Duodenal mucosa (tissue), 2 donors: Measurements from ENCODE around the gene CCT2.
"Not testable (repeated sequence)": the region's sequence is repeated elsewhere in the genome, so short reads cannot be mapped to it uniquely, and the experiment has no call there.

Experiments
- H3K27ac ChIP-seq: one replicate; pipeline ENCODE4 v1.7.0; 2013; ENCODE audit warnings: low read depth, low read length
- H3K27me3 ChIP-seq, 2 donors: one replicate each; pipeline ENCODE4 v1.7.0; 2013; ENCODE audit warnings: low read length in 2 of 2, control low read depth in 1 of 2; ENCODE audit not compliant: insufficient read depth in 2 of 2, control insufficient read depth in 1 of 2
- H3K36me3 ChIP-seq, 2 donors: one replicate each; pipeline ENCODE4 v1.7.0; 2013; ENCODE audit warnings: low read length in 2 of 2, control low read depth in 1 of 2; ENCODE audit not compliant: insufficient read depth in 2 of 2, control insufficient read depth in 1 of 2
- H3K4me1 ChIP-seq, 2 donors: one replicate each; pipeline ENCODE4 v1.7.0; 2013; ENCODE audit warnings: low read length in 2 of 2, control low read depth in 1 of 2; ENCODE audit not compliant: insufficient read depth in 2 of 2, control insufficient read depth in 1 of 2
- H3K4me3 ChIP-seq, 2 donors: one replicate each; pipeline ENCODE4 v1.7.0; 2013; ENCODE audit warnings: low read length in 2 of 2, low read depth in 1 of 2
- H3K9ac ChIP-seq, 2 donors: one replicate each; pipeline ENCODE4 v1.7.0; 2013; ENCODE audit warnings: low read length in 2 of 2, low read depth in 1 of 2
- H3K9me3 ChIP-seq, 2 donors: one replicate each; pipeline ENCODE4 v1.7.0; 2013; ENCODE audit warnings: low read length in 2 of 2, control low read depth in 1 of 2; ENCODE audit not compliant: control insufficient read depth in 1 of 2

CCT2 gene

DNA sequence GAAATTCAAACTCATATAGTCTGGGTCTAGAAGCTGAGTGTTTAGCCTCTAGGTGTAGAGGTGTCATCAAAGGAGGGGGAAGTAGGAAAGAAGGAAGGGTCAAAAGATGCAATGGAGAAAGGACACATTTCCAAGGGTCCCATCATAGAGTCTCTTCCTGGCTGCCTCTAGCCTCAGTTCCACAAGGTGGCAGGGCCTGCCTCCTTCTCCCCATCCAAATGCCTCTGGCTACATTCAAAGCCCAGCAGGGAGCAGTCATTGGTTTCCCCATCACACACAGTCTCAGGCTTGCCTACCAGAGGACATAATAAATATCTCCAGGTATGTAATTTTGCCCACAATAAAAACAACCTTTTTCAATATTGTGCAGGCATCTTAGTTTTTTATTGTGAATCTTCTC is 2.1 kb upstream of the CCT2 start:
- H3K4me3 ChIP-seq: no peak overlapping the region
- H3K27ac ChIP-seq: no peak overlapping the region
- peaks cover 7 to 15% of the 10 kb centered on the region in 2 donors for H3K36me3 ChIP-seq
- no peaks in the 10 kb centered on the region for H3K9me3 ChIP-seq
- H3K9ac ChIP-seq: no peak overlapping the region
- H3K27me3 ChIP-seq: no peaks in the 10 kb centered on the region
- H3K4me1 ChIP-seq: peaks cover 0 to 9% of the 10 kb centered on the region in 2 donors

DNA sequence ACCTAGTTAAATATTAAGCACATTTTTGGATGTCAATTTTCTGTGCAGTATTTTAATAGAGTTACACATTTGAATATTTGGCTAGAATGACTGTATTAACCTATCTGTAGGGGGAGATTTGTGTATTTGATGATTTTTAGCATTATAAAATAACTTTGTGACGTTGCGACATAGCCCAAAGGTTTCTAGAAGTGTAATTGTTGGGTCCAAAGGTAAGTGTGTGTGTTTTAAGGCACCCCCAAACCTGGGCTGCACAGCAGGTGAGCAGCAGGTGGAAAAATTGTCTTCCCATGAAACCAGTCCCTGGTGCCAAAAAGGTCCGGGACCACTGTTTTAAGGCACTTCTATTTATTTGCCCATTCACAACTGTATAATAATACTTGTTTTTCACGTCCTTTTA is 3.3 kb downstream of the CCT2 start:
- Histone ChIP-seq H3K36me3 (peaks cover 38 to 64% of the 10 kb centered on the region in 2 donors), H3K9ac (no peak overlapping the region), H3K27me3 (no peaks in the 10 kb centered on the region), H3K9me3 (no peaks in the 10 kb centered on the region), H3K27ac (no peak overlapping the region), H3K4me1 (peaks cover 0 to 9% of the 10 kb centered on the region in 2 donors), H3K4me3 (no peak overlapping the region)

DNA sequence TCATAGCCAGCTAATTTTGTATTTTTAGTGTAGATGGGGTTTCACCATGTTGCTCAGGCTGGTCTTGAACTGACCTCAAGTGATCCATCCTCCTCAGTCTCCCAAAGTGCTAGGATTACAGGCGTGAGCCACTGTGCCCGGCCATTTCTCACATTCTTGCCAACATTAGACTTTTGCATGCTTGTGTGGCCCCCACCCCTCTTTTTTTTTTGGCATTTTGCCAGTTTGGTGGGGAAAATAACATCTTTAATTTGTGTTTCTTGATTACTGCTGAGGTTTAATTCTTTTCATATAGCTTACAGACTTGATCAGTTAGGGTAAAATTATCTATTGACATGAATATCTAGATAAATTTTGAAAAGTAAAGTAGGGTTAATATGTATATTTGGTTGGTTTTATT is 3.8 kb downstream of the CCT2 start:
- H3K27ac ChIP-seq: no peak overlapping the region

DNA sequence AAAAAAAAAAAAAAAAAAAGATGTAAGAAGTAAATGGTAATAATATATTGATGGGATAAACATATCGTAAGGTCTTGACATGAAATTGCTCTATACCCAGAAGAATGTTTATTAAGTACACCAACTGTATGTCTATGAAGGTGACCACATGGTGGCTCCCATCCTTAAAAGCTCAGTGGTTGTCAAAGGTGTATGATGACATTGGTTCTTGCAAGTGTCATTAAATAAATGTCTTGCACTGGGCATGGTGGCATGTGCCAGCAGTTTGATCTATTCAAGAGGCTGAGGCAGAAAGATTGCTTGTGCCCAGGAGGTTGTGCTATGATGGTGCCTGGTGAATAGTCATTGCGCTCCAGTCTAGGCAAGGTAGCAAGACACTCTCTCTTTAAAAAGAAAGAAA is 10.4 kb downstream of the CCT2 start:
- H3K27ac ChIP-seq: no peak overlapping the region
- no peaks in the 10 kb centered on the region for H3K9me3 ChIP-seq
- H3K27me3 ChIP-seq: no peaks in the 10 kb centered on the region
- no peak overlapping the region for H3K9ac ChIP-seq
- H3K4me1 ChIP-seq: no peaks in the 10 kb centered on the region
- no peak overlapping the region for H3K4me3 ChIP-seq
- peaks cover 38 to 81% of the 10 kb centered on the region in 2 donors for H3K36me3 ChIP-seq

More for the DNA sequence above, 3.8 kb downstream of the CCT2 start:
- Histone ChIP-seq H3K9me3 (no peaks in the 10 kb centered on the region), H3K36me3 (peaks cover 39 to 70% of the 10 kb centered on the region in 2 donors), H3K4me3 (no peak overlapping the region), H3K4me1 (peaks cover 0 to 9% of the 10 kb centered on the region in 2 donors), H3K9ac (no peak overlapping the region), H3K27me3 (no peaks in the 10 kb centered on the region)

DNA sequence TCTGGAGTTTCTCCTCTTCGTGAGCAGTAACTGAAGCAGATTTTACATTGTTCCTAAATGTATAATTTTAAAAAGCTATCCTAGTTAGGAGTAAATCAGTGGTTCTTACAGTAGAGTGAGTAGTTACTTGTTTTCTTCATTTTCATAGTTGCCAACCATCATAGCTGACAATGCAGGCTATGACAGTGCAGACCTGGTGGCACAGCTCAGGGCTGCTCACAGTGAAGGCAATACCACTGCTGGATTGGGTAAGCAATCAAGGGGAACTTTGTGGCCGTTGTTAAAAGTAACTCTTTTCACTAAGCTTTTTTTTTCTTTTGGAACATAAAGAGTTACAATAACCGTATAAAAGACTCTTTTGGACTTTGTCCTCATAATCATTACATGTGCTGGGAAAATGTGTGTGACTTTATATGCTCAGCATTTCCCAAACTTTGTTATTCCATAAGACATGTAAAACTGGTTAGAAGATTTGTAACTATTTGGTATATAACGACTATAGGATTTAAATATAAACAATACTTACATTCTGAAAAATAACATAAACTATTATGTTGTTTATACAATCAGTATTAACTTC is 13.0 kb downstream of the CCT2 start:
- Histone ChIP-seq H3K9ac (no peak overlapping the region), H3K4me3 (no peak overlapping the region), H3K27ac (no peak overlapping the region), H3K4me1 (no peaks in the 10 kb centered on the region), H3K36me3 (peaks cover 38 to 75% of the 10 kb centered on the region in 2 donors), H3K9me3 (peaks cover 0 to 2% of the 10 kb centered on the region in 2 donors), H3K27me3 (no peaks in the 10 kb centered on the region)

DNA sequence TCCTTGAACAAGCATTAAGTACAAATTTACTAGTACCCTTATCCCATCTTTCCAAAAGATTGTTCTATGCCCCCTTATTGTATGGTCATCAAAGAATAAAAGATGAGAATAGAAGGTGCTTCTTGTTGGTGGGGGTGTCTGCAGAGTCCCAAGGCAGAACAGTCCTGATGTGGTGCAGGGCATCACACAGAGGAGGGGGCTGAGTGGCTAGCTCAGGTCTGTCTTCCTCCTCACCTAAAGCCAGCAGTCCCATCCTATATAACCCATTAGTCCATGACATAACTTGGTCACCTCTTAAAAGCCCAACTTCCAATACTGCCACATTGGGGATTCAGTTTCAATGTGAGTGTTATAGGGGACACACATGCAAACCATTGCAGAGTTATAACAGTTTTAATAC is 15.5 kb downstream of the CCT2 start:
- Histone ChIP-seq H3K4me3 (no peak overlapping the region), H3K36me3 (peaks cover 36 to 55% of the 10 kb centered on the region in 2 donors), H3K9me3 (peaks cover 0 to 4% of the 10 kb centered on the region in 2 donors), H3K27ac (no peak overlapping the region), H3K4me1 (no peaks in the 10 kb centered on the region), H3K9ac (no peak overlapping the region), H3K27me3 (no peaks in the 10 kb centered on the region)

DNA sequence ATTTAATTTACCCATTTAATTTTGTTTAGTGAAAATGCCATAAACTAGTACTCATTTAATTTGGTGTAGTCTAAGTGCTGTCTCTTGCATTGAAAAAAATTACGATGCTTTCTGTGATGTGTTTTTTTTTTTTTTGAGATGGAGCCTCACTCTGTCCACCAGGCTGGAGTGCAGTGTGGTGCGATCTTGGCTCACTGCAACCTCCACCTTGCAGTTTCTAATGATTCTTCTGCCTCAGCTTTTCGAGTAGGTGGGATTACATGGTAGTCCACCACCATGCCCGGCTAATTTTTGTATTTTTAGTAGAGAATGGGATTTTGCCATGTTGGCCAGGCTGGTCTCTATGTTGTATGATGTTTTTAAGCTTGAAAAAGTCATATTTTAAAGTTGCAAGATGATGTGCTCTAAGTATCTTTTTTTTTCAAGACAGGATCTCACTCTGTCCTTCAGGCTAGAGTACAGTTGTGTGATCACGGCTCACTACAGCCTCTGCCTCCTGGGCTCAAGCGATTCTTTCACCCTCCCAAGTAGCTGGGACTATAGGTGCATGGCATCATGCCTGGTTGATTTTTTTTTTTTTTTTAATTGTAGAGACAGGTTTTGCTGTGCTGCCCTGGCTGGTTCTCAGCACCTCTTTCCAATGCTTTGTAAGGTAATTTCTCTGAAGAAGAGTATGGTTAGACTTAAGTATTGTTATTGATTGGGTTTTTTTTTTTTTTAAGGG is 16.9 kb downstream of the CCT2 start:
- Histone ChIP-seq H3K27ac (no peak overlapping the region), H3K36me3 (peaks cover 34 to 49% of the 10 kb centered on the region in 2 donors), H3K4me3 (no peak overlapping the region), H3K9me3 (peaks cover 0 to 4% of the 10 kb centered on the region in 2 donors), H3K27me3 (no peaks in the 10 kb centered on the region), H3K4me1 (no peaks in the 10 kb centered on the region), H3K9ac (no peak overlapping the region)

DNA sequence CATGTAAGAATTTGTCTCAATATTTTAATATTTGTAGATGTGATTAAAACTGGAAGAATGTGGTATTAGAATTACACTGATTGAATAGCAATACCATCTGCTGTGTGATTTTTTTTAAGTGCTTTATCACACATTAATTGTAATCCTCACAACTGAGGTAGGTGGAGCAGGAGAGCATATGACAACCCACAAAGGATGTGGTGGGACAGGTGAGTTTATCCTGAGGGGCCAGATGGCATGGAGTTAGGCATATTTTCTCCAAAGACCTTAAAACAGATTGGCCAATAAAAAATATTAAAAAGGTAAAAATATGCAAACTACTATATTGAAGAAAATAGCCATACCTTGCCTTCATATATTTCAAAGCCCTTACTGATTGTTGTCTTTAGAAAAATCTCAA is 17.7 kb downstream of the CCT2 start:
- H3K4me1 ChIP-seq: no peaks in the 10 kb centered on the region
- H3K27me3 ChIP-seq: no peaks in the 10 kb centered on the region
- no peak overlapping the region for H3K27ac ChIP-seq
- peaks cover 29 to 41% of the 10 kb centered on the region in 2 donors for H3K36me3 ChIP-seq
- no peak overlapping the region for H3K4me3 ChIP-seq
- H3K9ac ChIP-seq: no peak overlapping the region
- H3K9me3 ChIP-seq: peaks cover 0 to 4% of the 10 kb centered on the region in 2 donors

DNA sequence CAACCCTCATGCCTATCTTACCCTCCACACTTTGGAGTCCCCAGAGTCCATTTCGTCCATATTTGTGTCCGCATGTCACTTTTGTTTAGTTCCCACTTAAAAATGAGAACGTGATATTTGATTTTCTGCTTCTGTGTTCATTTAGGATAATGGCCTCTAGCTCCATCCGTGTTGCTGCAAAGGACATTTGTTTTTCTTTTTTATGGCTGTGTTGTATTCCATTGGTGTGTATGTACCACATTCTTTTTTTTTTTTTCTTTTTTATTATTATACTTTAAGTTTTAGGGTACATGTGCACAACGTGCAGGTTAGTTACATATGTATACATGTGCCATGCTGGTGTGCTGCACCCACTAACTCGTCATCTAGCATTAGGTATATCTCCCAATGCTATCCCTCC is 18.3 kb downstream of the CCT2 start:
- not testable (repeated sequence) for H3K27me3 ChIP-seq, H3K9me3 ChIP-seq, H3K4me3 ChIP-seq, H3K4me1 ChIP-seq, H3K9ac ChIP-seq, H3K27ac ChIP-seq
- H3K36me3 ChIP-seq: peaks cover 25 to 36% of the 10 kb centered on the region in 2 donors

DNA sequence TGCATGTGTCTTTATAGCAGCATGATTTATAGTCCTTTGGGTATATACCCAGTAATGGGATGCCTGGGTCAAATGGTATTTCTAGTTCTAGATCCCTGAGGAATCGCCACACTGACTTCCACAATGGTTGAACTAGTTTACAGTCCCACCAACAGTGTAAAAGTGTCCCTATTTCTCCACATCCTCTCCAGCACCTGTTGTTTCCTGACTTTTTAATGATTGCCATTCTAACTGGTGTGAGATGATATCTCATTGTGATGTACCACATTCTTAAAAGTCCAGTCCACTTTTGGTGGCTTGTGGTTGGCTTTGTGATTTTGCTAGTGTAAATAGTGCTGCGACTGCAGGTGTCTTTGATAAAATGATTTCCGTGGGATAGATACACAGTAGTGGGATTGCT is 19.0 kb downstream of the CCT2 start:
- peaks cover 25 to 30% of the 10 kb centered on the region in 2 donors for H3K36me3 ChIP-seq
- H3K4me3 ChIP-seq, H3K9me3 ChIP-seq, H3K27ac ChIP-seq, H3K27me3 ChIP-seq, H3K9ac ChIP-seq, H3K4me1 ChIP-seq: not testable (repeated sequence)
